GM23338 (cell line): ENCODE measurements around the gene DLG2. TPM values are rescaled to one million over a fixed set of nuclear protein-coding genes. Genes with fewer than 3 reads are reported as not detected.

Experiments used
- ATAC-seq: fragments of 200-7000 bp; cut with Tn5 transposase; 3 replicates; pipeline ENCODE4 v1.9.1; 2020
- DNase-seq: peaks from one replicate; pipeline ENCODE4 v3.0.0-alpha.2; 2015; ENCODE audit warnings: low spot score
- H2AFZ ChIP-seq: fragments of 200-600 bp; sonication (generic); 2 replicates; pipeline ENCODE4 v1.8.0; 2016; ENCODE audit warnings: antibody characterized with exemption, mild to moderate bottlenecking, moderate library complexity
- H3F3A ChIP-seq: fragments of 200-600 bp; sonication (generic); replicated peaks from 2 replicates; pipeline ENCODE4 v1.8.0; 2017; ENCODE audit warnings: antibody characterized with exemption, mixed run types, low read depth
- H3K27ac ChIP-seq: fragments of 200-600 bp; sonication (generic); 2 replicates; pipeline ENCODE4 v1.6.1; 2016; ENCODE audit warnings: low read depth
- H3K27me3 ChIP-seq: fragments of 200-600 bp; sonication (generic); 2 replicates; pipeline ENCODE4 v1.8.0; 2016; ENCODE audit warnings: mild to moderate bottlenecking, mixed run types, moderate library complexity; ENCODE audit not compliant: insufficient read depth
- H3K36me3 ChIP-seq: fragments of 200-600 bp; sonication (generic); 2 replicates; pipeline ENCODE4 v1.8.0; 2016; ENCODE audit warnings: mild to moderate bottlenecking; ENCODE audit not compliant: insufficient read depth
- H3K4me1 ChIP-seq: fragments of 200-600 bp; sonication (generic); 2 replicates; pipeline ENCODE4 v1.8.0; 2016; ENCODE audit warnings: mild to moderate bottlenecking, moderate library complexity; ENCODE audit not compliant: insufficient read depth
- H3K4me2 ChIP-seq: fragments of 200-600 bp; sonication (generic); 2 replicates; pipeline ENCODE4 v1.7.1; 2017; ENCODE audit warnings: mixed run types
- H3K4me3 ChIP-seq: fragments of 200-600 bp; sonication (generic); 2 replicates; pipeline ENCODE4 v1.6.1; 2016; ENCODE audit warnings: mixed run types
- H3K79me2 ChIP-seq: fragments of 200-600 bp; sonication (generic); replicated peaks from 2 replicates; pipeline ENCODE4 v1.8.0; 2017; ENCODE audit warnings: mild to moderate bottlenecking; ENCODE audit not compliant: insufficient read depth
- H3K9me2 ChIP-seq: fragments of 200-600 bp; sonication (generic); 2 replicates; pipeline ENCODE4 v1.8.0; 2017; ENCODE audit not compliant: insufficient read depth
- H4K20me1 ChIP-seq: fragments of 200-600 bp; sonication (generic); replicated peaks from 2 replicates; pipeline ENCODE4 v1.8.0; 2017; ENCODE audit warnings: mild to moderate bottlenecking; ENCODE audit not compliant: insufficient read depth
- H3K27ac Mint-ChIP-seq: 2 replicates; pipeline ENCODE4 v1.8.0; 2020; ENCODE audit warnings: inconsistent platforms, mild to moderate bottlenecking, moderate library complexity, mixed read lengths
- H3K27me3 Mint-ChIP-seq: 3 replicates; pipeline ENCODE4 v1.8.0; 2022; ENCODE audit warnings: low read depth, mild to moderate bottlenecking, moderate library complexity, mixed read lengths, inconsistent platforms; ENCODE audit not compliant: insufficient read depth, poor library complexity
- H3K36me3 Mint-ChIP-seq: 3 replicates; pipeline ENCODE4 v1.8.0; 2021; ENCODE audit warnings: low read depth, mild to moderate bottlenecking, inconsistent platforms, moderate library complexity, mixed read lengths
- H3K4me1 Mint-ChIP-seq: 3 replicates; pipeline ENCODE4 v1.8.0; 2020; ENCODE audit warnings: mild to moderate bottlenecking, inconsistent platforms, mixed read lengths
- H3K4me3 Mint-ChIP-seq: 3 replicates; pipeline ENCODE4 v1.8.0; 2021; ENCODE audit warnings: moderate library complexity, mild to moderate bottlenecking, inconsistent platforms, mixed read lengths
- H3K9me3 Mint-ChIP-seq: 3 replicates; pipeline ENCODE4 v1.8.0; 2020; ENCODE audit warnings: moderate library complexity, mild to moderate bottlenecking, inconsistent platforms, mixed read lengths
- CREB1 ChIP-seq: fragments of 250-450 bp; sonication (Bioruptor Pico); IDR thresholded peaks from 2 replicates; pipeline ENCODE4 v1.5.0; 2020; ENCODE audit warnings: low read depth, mild to moderate bottlenecking, moderate library complexity
- EZH2 ChIP-seq: fragments of 200-600 bp; sonication (generic); IDR thresholded peaks from one replicate; pipeline ENCODE4 v1.8.0; 2017; ENCODE audit warnings: antibody characterized with exemption, mild to moderate bottlenecking, low read depth; ENCODE audit not compliant: unreplicated experiment
- EZH2phosphoT487 ChIP-seq: fragments of 200-600 bp; sonication (generic); IDR thresholded peaks from one replicate; pipeline ENCODE4 v1.8.1; 2018; ENCODE audit warnings: antibody characterized with exemption; ENCODE audit not compliant: unreplicated experiment
- JUNB ChIP-seq: IDR thresholded peaks from one replicate; pipeline ENCODE4 v1.6.1; 2016; ENCODE audit warnings: antibody characterized with exemption; ENCODE audit not compliant: unreplicated experiment
- NANOG ChIP-seq: IDR thresholded peaks from 2 replicates; pipeline ENCODE4 v1.6.1; 2016; ENCODE audit warnings: antibody characterized with exemption, borderline replicate concordance
- POLR2AphosphoS5 ChIP-seq: IDR thresholded peaks from 2 replicates; pipeline ENCODE4 v1.6.1; 2016; ENCODE audit warnings: antibody characterized with exemption, low read depth
- STAT1 ChIP-seq: IDR thresholded peaks from one replicate; pipeline ENCODE4 v1.6.1; 2016; ENCODE audit warnings: antibody characterized with exemption; ENCODE audit not compliant: unreplicated experiment
- ZNF114 ChIP-seq: fragments of 250-450 bp; sonication (Bioruptor Pico); IDR thresholded peaks from 2 replicates; pipeline ENCODE4 v1.5.0; 2020; ENCODE audit warnings: mild to moderate bottlenecking, moderate library complexity
- ZNF331 ChIP-seq: fragments of 250-450 bp; sonication (Bioruptor Pico); IDR thresholded peaks from 2 replicates; pipeline ENCODE4 v1.5.0; 2020; ENCODE audit warnings: low read depth, mild to moderate bottlenecking, moderate library complexity
- polyA plus RNA-seq: library from polyadenylated mRNA; unstranded; fragments of >200 nt; fragmentation: Nextera tagmentation; extraction: Ambion mirVana; gene quantifications from 2 replicates; pipeline ENCODE4 v1.2.1, GENCODE V29; 2016
- total RNA-seq: library from RNA; depleted of rRNA; stranded (reverse); fragments of >200 nt; shearing (Covaris generic); gene quantifications from 2 replicates; pipeline ENCODE4 v1.2.3, GENCODE V29; 2014
- TF ChIP-seq, protein P1 (sequence below), 2 experiments: fragments of 200-600 bp in 1 of 2; sonication (generic) in 1 of 2; conservative IDR thresholded peaks; 2 replicates each; pipeline versions ENCODE4 v1.5.1 to v1.6.1; 2016 to 2017; ENCODE audit warnings: antibody characterized with exemption in 2 of 2, low read depth in 2 of 2, mild to moderate bottlenecking in 2 of 2, moderate library complexity in 1 of 2
- TF ChIP-seq, protein P2 (sequence below): fragments of 250-450 bp; sonication (Bioruptor Pico); IDR thresholded peaks from 2 replicates; pipeline ENCODE4 v1.5.0; 2020; ENCODE audit warnings: mild to moderate bottlenecking, moderate library complexity
- TF ChIP-seq, protein P3 (sequence below): IDR thresholded peaks from 2 replicates; pipeline ENCODE4 v1.6.1; 2016; ENCODE audit warnings: antibody characterized with exemption
- TF ChIP-seq, protein P4 (sequence below): IDR thresholded peaks from one replicate; pipeline ENCODE4 v1.6.1; 2018; ENCODE audit warnings: antibody characterized with exemption; ENCODE audit not compliant: unreplicated experiment

Gene DLG2
- total and polyA plus RNA-seq, 2 experiments from 2014 or later = 19.8 to 21.5 TPM

DNA sequence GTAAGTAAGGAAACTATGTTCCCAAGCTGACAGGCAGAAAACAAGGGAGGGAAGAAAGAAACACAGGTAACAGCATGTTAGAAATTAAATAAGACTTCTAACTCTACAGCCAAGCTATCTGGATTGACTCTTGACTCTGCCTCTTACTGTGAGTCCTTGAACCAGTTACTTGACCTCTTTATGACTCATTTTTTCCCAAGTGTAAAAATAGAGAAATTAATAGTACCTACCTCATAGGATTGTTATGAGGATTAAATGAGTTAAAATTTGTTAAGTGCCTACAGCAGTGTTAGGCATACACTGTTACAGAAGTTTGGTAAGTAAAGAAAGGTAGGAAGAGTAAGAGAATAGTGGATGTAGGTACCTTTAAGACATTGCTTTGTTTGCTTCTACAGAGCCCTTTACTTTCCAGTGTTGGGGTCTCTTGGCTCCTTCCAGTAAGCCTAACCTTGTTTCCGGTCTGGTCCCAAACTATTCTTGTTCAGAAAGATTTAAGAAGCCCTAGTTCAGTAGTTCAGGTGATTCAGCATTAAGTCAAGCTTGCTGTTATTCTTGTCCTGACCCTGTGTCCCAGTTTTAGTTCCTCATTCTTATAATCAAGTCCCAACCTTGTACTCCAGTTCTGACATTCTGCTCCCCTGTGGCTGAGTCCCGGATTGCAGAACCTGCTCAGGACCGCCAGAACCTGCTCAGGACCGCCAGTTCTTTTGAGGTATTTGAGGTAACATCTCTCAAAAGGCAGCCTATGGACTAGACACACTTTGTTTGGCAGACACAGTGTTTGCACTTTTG, 1377.6 kb downstream of the DLG2 start:
- Histone ChIP-seq H3K4me1 (0 out of 2 replicates have a peak, but pooled peaks cover 3% of the 10 kb centered on the region), H3K27me3 (no peaks in the 10 kb centered on the region), H2AFZ (no peak overlapping the region), H3K27ac (no peak overlapping the region), H3K4me2 (no peak overlapping the region), H3K9me2 (no peaks in the 10 kb centered on the region), H3F3A (no peaks in the 10 kb centered on the region), H4K20me1 (no peaks in the 10 kb centered on the region), H3K4me3 (no peak overlapping the region), H3K79me2 (no peaks in the 10 kb centered on the region), H3K36me3 (no peaks in the 10 kb centered on the region)
- no peak overlapping the region for H3K4me3 Mint-ChIP-seq
- no peaks in the 10 kb centered on the region for H3K36me3 Mint-ChIP-seq
- no peak for DNase-seq
- TF ChIP-seq STAT1 (no peak), ZNF331 (CRISPR knock-in tag) (no peak), JUNB (no peak), ZNF114 (no peak), POLR2AphosphoS5 (no peak), CREB1 (CRISPR knock-in tag) (no peak), EZH2 (no peak), EZH2phosphoT487 (no peak), NANOG (no peak)
- TF ChIP-seq, protein P1, sequence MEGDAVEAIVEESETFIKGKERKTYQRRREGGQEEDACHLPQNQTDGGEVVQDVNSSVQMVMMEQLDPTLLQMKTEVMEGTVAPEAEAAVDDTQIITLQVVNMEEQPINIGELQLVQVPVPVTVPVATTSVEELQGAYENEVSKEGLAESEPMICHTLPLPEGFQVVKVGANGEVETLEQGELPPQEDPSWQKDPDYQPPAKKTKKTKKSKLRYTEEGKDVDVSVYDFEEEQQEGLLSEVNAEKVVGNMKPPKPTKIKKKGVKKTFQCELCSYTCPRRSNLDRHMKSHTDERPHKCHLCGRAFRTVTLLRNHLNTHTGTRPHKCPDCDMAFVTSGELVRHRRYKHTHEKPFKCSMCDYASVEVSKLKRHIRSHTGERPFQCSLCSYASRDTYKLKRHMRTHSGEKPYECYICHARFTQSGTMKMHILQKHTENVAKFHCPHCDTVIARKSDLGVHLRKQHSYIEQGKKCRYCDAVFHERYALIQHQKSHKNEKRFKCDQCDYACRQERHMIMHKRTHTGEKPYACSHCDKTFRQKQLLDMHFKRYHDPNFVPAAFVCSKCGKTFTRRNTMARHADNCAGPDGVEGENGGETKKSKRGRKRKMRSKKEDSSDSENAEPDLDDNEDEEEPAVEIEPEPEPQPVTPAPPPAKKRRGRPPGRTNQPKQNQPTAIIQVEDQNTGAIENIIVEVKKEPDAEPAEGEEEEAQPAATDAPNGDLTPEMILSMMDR (conservative IDR thresholded peaks at IDR 0.05; ENCODE audit: low read depth in 2 of 2) = no peak
- TF ChIP-seq, protein P2, sequence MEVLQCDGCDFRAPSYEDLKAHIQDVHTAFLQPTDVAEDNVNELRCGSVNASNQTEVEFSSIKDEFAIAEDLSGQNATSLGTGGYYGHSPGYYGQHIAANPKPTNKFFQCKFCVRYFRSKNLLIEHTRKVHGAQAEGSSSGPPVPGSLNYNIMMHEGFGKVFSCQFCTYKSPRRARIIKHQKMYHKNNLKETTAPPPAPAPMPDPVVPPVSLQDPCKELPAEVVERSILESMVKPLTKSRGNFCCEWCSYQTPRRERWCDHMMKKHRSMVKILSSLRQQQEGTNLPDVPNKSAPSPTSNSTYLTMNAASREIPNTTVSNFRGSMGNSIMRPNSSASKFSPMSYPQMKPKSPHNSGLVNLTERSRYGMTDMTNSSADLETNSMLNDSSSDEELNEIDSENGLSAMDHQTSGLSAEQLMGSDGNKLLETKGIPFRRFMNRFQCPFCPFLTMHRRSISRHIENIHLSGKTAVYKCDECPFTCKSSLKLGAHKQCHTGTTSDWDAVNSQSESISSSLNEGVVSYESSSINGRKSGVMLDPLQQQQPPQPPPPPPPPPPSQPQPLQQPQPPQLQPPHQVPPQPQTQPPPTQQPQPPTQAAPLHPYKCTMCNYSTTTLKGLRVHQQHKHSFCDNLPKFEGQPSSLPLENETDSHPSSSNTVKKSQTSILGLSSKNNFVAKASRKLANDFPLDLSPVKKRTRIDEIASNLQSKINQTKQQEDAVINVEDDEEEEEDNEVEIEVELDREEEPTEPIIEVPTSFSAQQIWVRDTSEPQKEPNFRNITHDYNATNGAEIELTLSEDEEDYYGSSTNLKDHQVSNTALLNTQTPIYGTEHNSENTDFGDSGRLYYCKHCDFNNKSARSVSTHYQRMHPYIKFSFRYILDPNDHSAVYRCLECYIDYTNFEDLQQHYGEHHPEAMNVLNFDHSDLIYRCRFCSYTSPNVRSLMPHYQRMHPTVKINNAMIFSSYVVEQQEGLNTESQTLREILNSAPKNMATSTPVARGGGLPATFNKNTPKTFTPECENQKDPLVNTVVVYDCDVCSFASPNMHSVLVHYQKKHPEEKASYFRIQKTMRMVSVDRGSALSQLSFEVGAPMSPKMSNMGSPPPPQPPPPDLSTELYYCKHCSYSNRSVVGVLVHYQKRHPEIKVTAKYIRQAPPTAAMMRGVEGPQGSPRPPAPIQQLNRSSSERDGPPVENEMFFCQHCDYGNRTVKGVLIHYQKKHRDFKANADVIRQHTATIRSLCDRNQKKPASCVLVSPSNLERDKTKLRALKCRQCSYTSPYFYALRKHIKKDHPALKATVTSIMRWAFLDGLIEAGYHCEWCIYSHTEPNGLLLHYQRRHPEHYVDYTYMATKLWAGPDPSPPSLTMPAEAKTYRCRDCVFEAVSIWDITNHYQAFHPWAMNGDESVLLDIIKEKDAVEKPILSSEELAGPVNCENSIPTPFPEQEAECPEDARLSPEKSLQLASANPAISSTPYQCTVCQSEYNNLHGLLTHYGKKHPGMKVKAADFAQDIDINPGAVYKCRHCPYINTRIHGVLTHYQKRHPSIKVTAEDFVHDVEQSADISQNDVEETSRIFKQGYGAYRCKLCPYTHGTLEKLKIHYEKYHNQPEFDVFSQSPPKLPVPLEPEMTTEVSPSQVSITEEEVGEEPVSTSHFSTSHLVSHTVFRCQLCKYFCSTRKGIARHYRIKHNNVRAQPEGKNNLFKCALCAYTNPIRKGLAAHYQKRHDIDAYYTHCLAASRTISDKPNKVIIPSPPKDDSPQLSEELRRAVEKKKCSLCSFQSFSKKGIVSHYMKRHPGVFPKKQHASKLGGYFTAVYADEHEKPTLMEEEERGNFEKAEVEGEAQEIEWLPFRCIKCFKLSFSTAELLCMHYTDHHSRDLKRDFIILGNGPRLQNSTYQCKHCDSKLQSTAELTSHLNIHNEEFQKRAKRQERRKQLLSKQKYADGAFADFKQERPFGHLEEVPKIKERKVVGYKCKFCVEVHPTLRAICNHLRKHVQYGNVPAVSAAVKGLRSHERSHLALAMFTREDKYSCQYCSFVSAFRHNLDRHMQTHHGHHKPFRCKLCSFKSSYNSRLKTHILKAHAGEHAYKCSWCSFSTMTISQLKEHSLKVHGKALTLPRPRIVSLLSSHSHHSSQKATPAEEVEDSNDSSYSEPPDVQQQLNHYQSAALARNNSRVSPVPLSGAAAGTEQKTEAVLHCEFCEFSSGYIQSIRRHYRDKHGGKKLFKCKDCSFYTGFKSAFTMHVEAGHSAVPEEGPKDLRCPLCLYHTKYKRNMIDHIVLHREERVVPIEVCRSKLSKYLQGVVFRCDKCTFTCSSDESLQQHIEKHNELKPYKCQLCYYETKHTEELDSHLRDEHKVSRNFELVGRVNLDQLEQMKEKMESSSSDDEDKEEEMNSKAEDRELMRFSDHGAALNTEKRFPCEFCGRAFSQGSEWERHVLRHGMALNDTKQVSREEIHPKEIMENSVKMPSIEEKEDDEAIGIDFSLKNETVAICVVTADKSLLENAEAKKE (CRISPR knock-in tag) = no peak
- TF ChIP-seq, protein P3, sequence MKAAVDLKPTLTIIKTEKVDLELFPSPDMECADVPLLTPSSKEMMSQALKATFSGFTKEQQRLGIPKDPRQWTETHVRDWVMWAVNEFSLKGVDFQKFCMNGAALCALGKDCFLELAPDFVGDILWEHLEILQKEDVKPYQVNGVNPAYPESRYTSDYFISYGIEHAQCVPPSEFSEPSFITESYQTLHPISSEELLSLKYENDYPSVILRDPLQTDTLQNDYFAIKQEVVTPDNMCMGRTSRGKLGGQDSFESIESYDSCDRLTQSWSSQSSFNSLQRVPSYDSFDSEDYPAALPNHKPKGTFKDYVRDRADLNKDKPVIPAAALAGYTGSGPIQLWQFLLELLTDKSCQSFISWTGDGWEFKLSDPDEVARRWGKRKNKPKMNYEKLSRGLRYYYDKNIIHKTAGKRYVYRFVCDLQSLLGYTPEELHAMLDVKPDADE = no peak
- TF ChIP-seq, protein P4, sequence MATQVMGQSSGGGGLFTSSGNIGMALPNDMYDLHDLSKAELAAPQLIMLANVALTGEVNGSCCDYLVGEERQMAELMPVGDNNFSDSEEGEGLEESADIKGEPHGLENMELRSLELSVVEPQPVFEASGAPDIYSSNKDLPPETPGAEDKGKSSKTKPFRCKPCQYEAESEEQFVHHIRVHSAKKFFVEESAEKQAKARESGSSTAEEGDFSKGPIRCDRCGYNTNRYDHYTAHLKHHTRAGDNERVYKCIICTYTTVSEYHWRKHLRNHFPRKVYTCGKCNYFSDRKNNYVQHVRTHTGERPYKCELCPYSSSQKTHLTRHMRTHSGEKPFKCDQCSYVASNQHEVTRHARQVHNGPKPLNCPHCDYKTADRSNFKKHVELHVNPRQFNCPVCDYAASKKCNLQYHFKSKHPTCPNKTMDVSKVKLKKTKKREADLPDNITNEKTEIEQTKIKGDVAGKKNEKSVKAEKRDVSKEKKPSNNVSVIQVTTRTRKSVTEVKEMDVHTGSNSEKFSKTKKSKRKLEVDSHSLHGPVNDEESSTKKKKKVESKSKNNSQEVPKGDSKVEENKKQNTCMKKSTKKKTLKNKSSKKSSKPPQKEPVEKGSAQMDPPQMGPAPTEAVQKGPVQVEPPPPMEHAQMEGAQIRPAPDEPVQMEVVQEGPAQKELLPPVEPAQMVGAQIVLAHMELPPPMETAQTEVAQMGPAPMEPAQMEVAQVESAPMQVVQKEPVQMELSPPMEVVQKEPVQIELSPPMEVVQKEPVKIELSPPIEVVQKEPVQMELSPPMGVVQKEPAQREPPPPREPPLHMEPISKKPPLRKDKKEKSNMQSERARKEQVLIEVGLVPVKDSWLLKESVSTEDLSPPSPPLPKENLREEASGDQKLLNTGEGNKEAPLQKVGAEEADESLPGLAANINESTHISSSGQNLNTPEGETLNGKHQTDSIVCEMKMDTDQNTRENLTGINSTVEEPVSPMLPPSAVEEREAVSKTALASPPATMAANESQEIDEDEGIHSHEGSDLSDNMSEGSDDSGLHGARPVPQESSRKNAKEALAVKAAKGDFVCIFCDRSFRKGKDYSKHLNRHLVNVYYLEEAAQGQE = no peak
- H3K4me1 Mint-ChIP-seq = no peaks in the 10 kb centered on the region
- H3K27ac Mint-ChIP-seq = peak overlapping the region; percentile 80
- H3K27me3 Mint-ChIP-seq = no peaks in the 10 kb centered on the region
- no peaks in the 10 kb centered on the region for H3K9me3 Mint-ChIP-seq
- ATAC-seq = no peak
